Eye (tissue), 1 donor: Measurements from ENCODE around the gene CTBP1.

ENCODE experiments used
- DNase-seq: peaks from one replicate; pipeline ENCODE4 v3.0.0-alpha.2; 2015

The CTBP1 gene

DNA sequence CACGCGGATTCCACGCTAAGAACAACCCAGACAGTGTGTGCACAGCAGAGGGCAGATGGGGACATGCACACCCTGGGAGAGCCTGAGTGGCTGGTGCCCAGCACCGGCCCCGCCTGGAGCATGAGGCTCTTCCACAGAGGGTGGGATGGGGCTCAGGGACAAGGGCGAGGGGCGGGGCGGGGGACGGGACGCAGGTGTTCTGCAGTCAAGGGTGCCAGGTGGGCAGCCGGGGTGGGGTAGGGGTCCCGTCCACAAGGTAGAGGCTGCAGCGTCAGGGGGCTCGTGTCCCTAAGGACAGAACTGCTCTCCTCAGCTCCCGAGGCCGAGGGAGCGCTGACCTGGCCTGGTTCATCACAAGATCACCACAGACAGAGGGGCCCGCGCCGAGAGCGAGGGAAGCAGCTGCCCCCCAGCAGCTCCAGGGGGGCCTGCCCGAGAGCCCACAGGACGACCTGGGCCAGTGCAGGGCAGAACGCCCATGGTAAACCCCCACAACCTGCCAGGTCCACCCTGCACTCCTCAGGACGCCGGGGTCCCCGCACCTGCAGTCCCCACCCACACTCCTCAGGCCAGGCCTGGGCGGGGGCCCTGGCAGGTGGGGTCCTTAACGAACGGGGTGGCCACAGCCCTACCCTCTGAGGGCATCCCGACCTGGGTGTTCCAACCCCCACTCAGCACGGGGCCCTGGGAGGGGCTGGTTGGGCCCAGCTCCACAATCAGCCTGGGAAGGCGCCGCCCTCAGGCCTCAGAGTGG is 26.7 kb downstream of the CTBP1 start:
- DNase-seq, result no peak

DNA sequence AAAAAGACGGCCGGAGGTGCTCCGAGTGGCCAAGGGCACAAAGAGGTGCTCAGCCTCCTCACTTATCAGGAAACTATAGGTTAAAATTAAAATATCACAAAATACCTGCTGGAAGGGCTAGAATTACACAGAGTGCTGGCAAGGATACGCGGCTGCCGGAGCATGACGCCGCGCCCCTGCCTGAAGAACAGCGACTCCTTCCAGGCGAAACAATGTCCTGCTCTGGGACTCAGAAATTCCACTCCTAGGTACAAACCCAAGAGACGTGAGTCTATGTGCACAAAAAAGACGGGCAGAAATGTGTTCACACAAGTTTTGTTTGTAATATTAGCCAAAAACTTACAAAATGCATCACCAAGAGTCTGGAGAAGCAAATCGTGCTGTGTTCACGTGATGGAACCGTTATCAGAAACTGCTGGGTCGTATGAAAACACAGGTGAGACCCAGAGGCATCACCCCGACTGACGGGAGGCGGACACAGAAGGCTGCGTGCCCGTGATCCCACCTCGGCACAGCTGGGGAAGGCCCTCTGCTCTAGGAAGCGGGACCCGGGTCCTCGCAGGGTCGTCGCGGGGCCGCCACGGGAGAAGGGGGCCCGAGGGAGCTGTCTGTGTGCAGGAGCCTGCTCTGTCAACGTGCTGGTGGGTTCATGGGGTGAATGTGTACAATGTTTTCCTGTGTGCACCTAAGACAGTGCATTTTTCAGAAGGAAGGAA is 27.6 kb downstream of the CTBP1 start:
- DNase-seq, result no peak

- DNase-seq, result no peak
Measured at GRCh38 chr4:1220566-1220965, 28.4 kb downstream of the CTBP1 start.

- DNase-seq, result no peak
Measured at GRCh38 chr4:1219566-1219950, 29.4 kb downstream of the CTBP1 start.

- no peak for DNase-seq
Measured at GRCh38 chr4:1218634-1219565, 30.0 kb downstream of the CTBP1 start.

DNA sequence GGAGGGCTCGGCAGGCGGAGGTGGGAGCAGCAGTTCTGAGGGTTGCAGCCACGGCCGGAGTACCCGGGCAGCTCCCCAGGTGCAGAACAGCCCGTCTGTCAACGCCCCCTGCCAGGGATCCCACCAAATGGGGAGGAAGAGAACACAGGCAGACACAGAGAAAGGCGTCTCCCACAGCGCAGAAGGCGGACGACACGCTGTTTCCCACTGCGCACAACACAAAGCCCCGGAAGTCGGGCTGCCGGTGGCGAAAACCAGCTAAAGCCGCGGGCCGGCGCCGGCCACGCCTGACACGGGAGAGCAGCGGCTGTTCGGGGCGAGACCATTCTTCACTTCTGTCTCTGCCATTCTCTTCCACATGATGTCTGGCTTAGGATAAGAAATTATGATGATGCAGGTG is 31.6 kb downstream of the CTBP1 start:
- no peak for DNase-seq

DNA sequence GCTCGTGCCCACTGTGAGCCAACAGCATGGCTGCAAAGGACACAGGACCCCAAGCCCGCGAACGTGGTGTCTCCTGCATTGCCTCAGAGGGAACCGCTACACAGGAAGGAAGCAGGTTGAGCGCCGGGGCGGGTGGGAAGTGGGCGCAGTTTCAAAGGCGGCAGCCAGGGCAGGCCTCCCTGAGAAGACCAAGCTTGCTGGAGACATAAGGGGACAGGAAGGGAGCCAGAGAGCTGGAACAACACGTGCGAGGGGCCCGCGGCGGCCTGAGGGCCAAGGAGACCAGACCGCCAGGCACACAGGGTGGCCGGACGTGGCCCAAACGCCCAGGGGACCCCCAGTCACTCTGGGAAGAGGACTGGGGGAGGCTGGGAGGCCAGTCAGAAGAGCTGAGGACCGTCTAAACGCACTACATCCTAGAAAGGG is 32.0 kb downstream of the CTBP1 start:
- DNase-seq, result no peak

DNA sequence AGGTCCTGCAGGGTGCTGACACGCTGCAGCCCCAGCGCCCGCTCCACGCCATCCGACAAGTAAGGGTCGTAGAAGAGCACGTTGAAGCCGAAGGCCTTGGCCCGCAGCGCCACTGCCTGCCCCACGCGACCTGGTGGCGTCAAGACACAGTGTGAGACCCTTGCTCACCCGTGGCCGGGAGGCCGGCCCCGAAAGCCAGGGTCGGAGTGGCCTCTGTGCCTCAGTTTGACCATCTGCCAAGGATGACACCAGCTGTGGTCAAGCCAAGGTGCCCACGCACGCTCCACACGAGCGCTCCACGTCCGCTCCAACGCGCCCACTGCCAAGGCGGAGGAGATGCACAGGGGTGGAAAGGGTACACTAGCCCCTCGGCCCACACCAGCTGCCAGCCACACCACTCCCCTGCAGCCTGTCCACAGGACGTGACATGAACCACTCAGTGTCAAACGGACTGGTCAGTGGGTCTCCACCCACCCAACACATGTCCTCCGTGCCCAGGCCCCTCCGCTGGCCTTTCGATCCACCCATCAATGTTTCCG is 32.8 kb downstream of the CTBP1 start:
- DNase-seq, result no peak

DNA sequence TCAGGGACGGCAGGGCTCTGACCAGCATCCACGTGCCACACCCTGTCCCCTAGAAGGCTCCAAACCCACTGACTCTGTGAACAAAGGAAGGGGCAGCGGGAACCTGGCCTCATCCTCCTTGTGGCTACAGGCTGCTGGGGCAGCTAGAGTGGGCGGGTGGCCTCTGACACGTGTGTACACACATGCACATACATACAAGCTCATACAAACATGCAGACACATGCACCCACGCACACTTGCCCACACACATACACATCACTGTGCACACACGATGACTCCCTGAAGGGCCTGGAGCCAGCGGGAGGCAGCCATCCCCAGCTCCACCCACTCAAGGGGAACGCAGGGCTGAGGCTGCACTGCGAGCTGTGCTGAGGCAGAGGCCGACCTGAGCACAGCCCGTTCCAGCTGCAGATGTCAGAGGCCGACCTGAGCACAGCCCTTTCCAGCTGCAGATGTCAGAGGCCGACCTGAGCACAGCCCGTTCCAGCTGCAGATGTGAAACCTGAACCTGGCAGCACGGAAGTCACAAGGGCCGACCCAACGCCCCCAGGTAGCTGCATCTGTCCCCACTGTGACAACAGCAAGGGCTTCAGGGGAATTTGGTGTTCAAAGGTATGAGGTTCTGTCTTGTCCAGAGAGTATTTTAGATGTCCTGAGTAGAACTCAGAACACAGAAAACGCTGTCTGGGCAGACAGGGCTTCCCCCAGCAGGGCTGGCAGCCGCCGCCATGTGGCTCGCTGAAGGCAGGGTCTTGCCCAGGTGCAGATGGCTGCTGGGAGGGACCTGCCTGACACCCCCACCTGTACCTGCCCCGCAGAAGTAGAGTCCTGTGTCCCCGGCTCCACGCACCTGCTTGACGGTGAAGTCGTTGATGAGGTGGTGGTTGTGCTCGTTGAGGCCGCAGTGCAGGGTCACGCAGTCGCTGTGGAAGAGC is 33.5 kb downstream of the CTBP1 start:
- no peak for DNase-seq

DNA sequence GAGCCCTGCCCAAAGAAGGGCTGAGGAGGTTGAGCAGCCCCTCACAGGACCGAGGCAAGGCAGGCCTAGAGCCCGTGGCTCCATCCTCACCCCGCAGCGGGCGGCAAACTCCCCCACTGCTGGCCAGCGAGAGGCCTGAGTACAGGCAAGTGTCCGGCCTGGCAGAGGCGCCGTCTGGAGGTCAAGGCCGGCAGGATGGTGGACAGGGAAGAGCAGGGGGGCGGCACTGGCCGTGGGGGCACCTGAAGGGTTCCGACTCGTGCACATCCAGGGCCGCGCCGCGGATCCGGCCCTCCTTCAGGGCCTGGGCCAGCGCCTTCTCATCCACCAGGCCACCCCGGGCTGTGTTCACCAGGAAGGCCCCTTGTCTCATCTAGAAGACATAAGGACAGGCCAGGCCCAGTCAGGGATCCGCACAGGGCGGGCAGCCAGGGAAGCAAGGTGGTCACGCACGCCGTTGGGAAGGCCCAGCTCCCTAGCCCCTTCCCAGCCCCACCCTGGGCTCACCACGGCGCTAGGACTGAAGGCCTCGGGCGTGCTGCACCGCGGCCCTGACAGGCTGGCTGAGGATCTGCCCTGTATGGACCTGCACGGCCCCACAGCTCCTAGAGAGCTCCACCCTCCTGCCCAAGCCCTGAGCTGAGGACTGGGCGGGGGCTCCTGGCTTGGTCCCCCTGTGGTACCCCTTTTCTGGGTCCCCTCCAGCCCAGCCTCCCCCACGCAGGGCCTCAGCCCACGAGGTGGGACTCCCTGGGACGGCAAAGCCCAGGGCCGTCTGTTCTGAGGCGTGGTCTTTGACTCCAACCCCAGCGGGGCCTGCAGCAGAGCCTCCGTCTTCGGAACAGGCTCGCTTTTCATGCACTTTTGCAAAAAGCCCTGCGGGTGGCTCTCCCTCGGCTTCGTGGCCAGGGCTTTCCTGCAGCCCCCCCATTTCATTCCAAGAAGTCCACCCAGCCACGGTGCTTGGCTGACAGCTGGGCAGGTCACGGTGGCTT is 34.5 kb downstream of the CTBP1 start:
- DNase-seq, result no peak

- DNase-seq, result no peak
Measured at GRCh38 chr4:1213336-1213995, 35.5 kb downstream of the CTBP1 start.

GRCh38 chr4:1212546-1213335 is 36.2 kb downstream of the CTBP1 start:
- no peak for DNase-seq

GRCh38 chr4:1211891-1212545 is 36.9 kb downstream of the CTBP1 start:
- no peak for DNase-seq

DNA sequence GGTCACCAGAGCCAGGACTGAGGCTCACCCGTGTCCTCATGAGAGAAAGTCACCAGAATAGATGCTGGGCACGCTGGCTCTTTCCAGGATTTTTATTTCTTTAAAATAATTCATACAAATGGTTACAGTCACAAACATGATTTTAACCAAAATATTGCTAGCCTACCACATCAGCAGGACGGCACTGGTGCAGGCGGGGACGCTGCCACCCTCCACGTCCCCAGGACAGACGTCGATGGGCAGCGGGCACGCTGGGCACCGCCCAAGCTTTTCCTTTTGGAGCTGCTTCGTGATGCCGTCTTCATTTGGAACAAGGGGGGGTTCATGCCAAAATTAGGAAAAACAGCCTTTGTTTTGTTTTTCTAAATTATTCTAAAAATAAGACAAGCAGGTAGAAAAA is 37.6 kb downstream of the CTBP1 start:
- DNase-seq, result no peak

DNA sequence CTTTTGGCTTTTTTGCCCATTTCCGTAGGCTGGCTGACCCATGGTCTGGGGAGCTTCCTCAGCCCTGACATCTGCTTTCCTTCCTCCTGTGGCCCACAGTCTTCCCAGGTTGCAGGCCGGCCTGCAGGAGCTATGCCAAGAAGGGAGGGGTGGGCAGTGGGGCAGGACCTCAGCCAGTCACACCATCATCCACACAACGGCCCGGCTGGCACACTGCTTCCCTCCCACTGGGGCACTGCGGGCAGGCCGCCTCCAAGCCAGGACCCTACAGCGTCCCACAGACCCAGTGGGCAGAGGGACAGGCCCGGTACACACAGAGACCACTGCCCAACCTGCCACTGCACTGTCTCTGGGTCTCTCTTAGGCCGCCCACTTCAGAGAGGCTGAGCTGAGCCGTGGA is 38.0 kb downstream of the CTBP1 start:
- no peak for DNase-seq

DNA sequence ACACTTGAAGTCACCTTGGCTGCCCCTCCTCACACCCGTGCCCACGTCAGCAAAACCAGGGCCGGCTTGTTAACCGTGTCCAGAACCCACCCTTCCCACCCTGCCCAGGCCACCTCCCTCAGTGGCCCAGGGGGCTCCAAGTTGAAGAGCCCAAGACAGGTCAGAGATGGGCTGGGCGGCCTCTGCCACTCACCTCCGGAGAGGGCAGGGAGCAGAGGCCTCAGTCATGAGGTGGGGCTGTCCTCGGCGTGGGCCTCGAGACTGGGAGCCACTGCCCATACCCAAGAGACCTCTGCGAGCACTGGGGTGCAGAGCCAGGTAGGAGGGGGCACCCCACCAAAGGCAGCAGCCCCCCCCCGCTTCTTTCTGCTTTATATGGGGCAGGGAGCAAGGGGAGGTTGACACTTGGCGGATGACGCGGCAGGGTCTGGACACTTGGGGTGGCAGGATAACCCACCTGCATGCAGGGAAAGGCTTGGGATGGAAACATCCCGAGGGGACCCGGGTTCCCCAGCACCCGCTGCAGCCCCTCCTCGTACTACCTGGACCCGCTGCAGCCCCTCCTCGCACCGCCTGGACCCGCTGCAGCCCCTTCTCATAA is 38.6 kb downstream of the CTBP1 start:
- no peak for DNase-seq

GRCh38 chr4:1209821-1210220 is 39.1 kb downstream of the CTBP1 start:
- DNase-seq, result peak; percentile 58

DNA sequence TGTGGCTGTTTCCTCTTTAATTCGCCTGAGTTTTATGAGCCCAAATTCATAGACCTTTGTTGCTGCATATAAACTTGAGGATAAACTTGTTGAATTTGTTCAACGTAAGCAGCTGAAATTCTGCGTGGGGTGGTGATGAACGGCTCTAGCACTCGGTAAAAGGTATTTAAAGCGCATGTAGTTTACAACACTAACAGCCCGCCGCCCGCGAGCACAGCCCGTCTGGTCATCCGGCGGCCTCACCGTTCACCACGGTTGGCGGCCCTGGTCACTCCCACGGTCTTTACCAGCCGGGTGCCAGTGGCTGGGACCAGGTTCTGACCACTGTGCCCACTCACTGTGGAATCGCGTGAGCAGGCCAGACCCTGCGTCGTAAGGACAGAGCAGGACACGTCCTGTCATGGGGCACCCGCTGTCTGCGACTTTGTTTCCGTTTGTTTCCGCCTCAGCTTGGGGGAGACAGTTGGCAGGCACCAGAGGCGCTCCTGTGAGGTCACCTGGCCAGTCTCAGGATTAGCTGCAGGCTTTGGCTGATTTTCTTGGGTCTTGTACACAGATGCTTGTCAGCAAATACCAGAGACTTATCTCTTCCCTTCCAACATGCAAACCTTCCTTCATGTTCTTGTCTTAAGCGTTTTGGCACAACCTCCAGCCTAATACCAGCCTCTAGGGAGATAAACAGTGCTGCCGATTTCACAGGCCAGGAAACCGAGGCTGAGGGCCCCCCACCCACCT is 39.8 kb downstream of the CTBP1 start:
- DNase-seq, result no peak
